K562 (cell line): ENCODE measurements around the gene RNF26. TPM values are rescaled to one million over a fixed set of nuclear protein-coding genes. Genes with fewer than 3 reads are reported as not detected.

Experiments used
- ATAC-seq: fragments of 200-7000 bp; cut with Tn5 transposase; 3 replicates; pipeline ENCODE4 v1.9.1; 2020; ENCODE audit warnings: moderate library complexity
- BruUV-seq: library from RNA; stranded (reverse); fragments of 400-500 nt; replicated peaks from 2 replicates; lab custom pipeline; 2021; lab: Mats Ljungman, UMichigan
- CTCF ChIA-PET: fragments of 300-600 bp; formaldehyde crosslinking; extraction: SDS; loops from one replicate; lab custom pipeline; 2021; ENCODE audit warnings: low intra/inter-chr PET ratio; lab: Yijun Ruan, JAX
- POLR2A ChIA-PET: fragments of 300-600, 350-650 bp; sonication (Branson Sonifier 250); formaldehyde crosslinking; extraction: SDS; loops from one replicate; lab custom pipeline; 2021; ENCODE audit warnings: antibody characterized with exemption, inconsistent platforms; lab: Yijun Ruan, JAX
- DNase-seq, 4 experiments: peaks; one replicate each; pipeline versions ENCODE4 v3.0.0 to v3.0.0-alpha.2; 2011 to 2018; ENCODE audit warnings: low spot score in 3 of 4, mixed read lengths in 3 of 4; ENCODE audit errors: extremely low read depth in 1 of 4
- FAIRE-seq: peaks from 2 replicates; lab custom pipeline; 2011; peaks lifted over from hg19 to GRCh38; lab: Jason Lieb, UNC
- H2AFZ ChIP-seq: 2 replicates; pipeline ENCODE4 v1.6.0; 2011; ENCODE audit warnings: low read depth, low read length, control low read depth, inconsistent platforms
- H3K27ac ChIP-seq: fragments of 200-600 bp; 3 replicates; pipeline ENCODE4 v1.8.0; 2011; ENCODE audit warnings: low read depth, mild to moderate bottlenecking, control low read depth, inconsistent platforms, low read length, moderate library complexity, mixed read lengths; ENCODE audit errors: extremely low read depth
- H3K27me3 ChIP-seq, 2 experiments: fragments of 300-600 bp in 1 of 2; 2 replicates in 1 of 2; 3 replicates in 1 of 2; pipeline versions ENCODE4 v1.6.0 to v1.8.0; 2011; ENCODE audit warnings: inconsistent platforms in 2 of 2, low read length in 2 of 2, mild to moderate bottlenecking in 1 of 2, mixed read lengths in 1 of 2, moderate library complexity in 1 of 2; ENCODE audit not compliant: control insufficient read depth in 2 of 2, insufficient read depth in 2 of 2
- H3K36me3 ChIP-seq: fragments of 300-600 bp; 3 replicates; pipeline ENCODE4 v1.8.0; 2011; ENCODE audit warnings: mild to moderate bottlenecking, low read length, inconsistent platforms; ENCODE audit not compliant: control insufficient read depth, insufficient read depth
- H3K4me1 ChIP-seq, 2 experiments: fragments of 200-600 bp in 1 of 2; replicated peaks in 1 of 2; 2 replicates in 1 of 2; 3 replicates in 1 of 2; pipeline versions ENCODE4 v1.5.1 to v1.8.0; 2011; ENCODE audit warnings: inconsistent platforms in 2 of 2, low read length in 2 of 2, mild to moderate bottlenecking in 1 of 2, mixed read lengths in 1 of 2, moderate library complexity in 1 of 2; ENCODE audit not compliant: control insufficient read depth in 2 of 2, insufficient read depth in 2 of 2
- H3K4me2 ChIP-seq: 2 replicates; pipeline ENCODE4 v1.6.1; 2011; ENCODE audit warnings: low read length, control low read depth, inconsistent platforms, mixed read lengths; ENCODE audit not compliant: insufficient read depth
- H3K4me3 ChIP-seq: fragments of 200-600 bp; sonication (generic), shearing (Covaris generic); 2 replicates; pipeline ENCODE4 v1.5.1; 2016; ENCODE audit warnings: control low read depth, inconsistent platforms
- H3K79me2 ChIP-seq: fragments of 200-600 bp; 3 replicates; pipeline ENCODE4 v1.8.0; 2011; ENCODE audit warnings: low read length, inconsistent platforms; ENCODE audit not compliant: control insufficient read depth, insufficient read depth
- H3K9ac ChIP-seq, 2 experiments: 2 replicates each; pipeline versions ENCODE4 v1.6.0 to v1.6.1; 2011; ENCODE audit warnings: low read depth in 2 of 2, low read length in 2 of 2, control low read depth in 1 of 2, inconsistent platforms in 1 of 2, mild to moderate bottlenecking in 1 of 2, mixed read lengths in 1 of 2; ENCODE audit not compliant: insufficient read depth in 1 of 2
- H3K9me1 ChIP-seq: one replicate; pipeline ENCODE4 v1.6.0; 2011; ENCODE audit warnings: inconsistent platforms, mild to moderate bottlenecking, low read length, moderate library complexity; ENCODE audit not compliant: control insufficient read depth, insufficient read depth
- H3K9me3 ChIP-seq: replicated peaks from 2 replicates; pipeline ENCODE4 v1.5.1; 2011; ENCODE audit warnings: low read depth, low read length, inconsistent platforms; ENCODE audit not compliant: control insufficient read depth, insufficient read depth
- H4K20me1 ChIP-seq: replicated peaks from 2 replicates; pipeline ENCODE4 v1.6.1; 2011; ENCODE audit warnings: low read length, inconsistent platforms, mixed read lengths; ENCODE audit not compliant: control insufficient read depth, insufficient read depth
- AFF1 ChIP-seq, 2 experiments: fragments of 450-650 bp; IDR thresholded peaks; 2 replicates each; pipeline ENCODE4 v1.6.1; 2018; ENCODE audit warnings: mild to moderate bottlenecking in 2 of 2, low read depth in 1 of 2; ENCODE audit not compliant: partially characterized antibody in 2 of 2
- BRCA1 ChIP-seq, 2 experiments: fragments of 450-650 bp in 1 of 2; sonication (generic) in 1 of 2; formaldehyde crosslinking in 1 of 2; IDR thresholded peaks; 2 replicates each; pipeline versions ENCODE4 v1.5.0 to v1.6.1; 2017 to 2020; ENCODE audit warnings: mild to moderate bottlenecking in 1 of 2, missing genetic modification reagents in 1 of 2
- IFI16 ChIP-seq: fragments of 250-450 bp; sonication (Bioruptor Pico); IDR thresholded peaks from 2 replicates; pipeline ENCODE4 v2.1.2; 2022; ENCODE audit warnings: mild to moderate bottlenecking, inconsistent platforms
- ZNF668 ChIP-seq: fragments of 250-450 bp; sonication (Bioruptor Pico); IDR thresholded peaks from 2 replicates; pipeline ENCODE4 v1.8.0; 2022; ENCODE audit warnings: mild to moderate bottlenecking, inconsistent platforms
- WGBS: fragments of 100-300 bp; shearing (Covaris generic); methylation state at CpG from one replicate; pipeline ENCODE4 v1.1.6; 2016; ENCODE audit warnings: low coverage, mixed read lengths; ENCODE audit not compliant: insufficient coverage; ENCODE audit errors: missing lambda C conversion rate; 5-methylcytosine and 5-hydroxymethylcytosine counted together
- in situ Hi-C: fragments of 300-500 bp; cut with MboI; formaldehyde crosslinking; loops from 4 replicates; pipeline ENCODE4 v1.15.0; 2018; ENCODE audit warnings: inconsistent platforms, mixed read lengths
- intact Hi-C: fragments of 100-400 bp; cut with micrococcal nuclease; formaldehyde crosslinking; loops from 2 replicates; pipeline ENCODE4 v1.14.2; 2022
- polyA plus RNA-seq, 8 experiments: library from polyadenylated mRNA; depleted of rRNA in 4 of 8; stranded (reverse) in 5 of 8; unstranded in 3 of 8; fragments of >200 nt; fragmentation: Nextera tagmentation in 2 of 8; fragmentation: Illumina TruSeq in 1 of 8; extraction: Ambion mirVana in 2 of 8; extraction: Trizol in 1 of 8; gene quantifications; 2 replicates each; pipeline versions ENCODE4 v1.2.1 to v1.2.3, GENCODE V29; 2011 to 2014; ENCODE audit warnings: inconsistent platforms in 1 of 8, missing spikeins in 1 of 8
- total RNA-seq, 7 experiments: library from RNA; depleted of rRNA in 6 of 7; stranded (reverse); fragments of >200 nt in 6 of 7; fragmentation: Illumina TruSeq in 2 of 7; extraction: Trizol in 2 of 7; gene quantifications; 2 replicates each; pipeline versions ENCODE4 v1.2.1 to v1.2.3, GENCODE V29; 2011 to 2021; ENCODE audit warnings: low replicate concordance in 1 of 7

RNF26 gene
- total and polyA plus RNA-seq, 9 of the 15 experiments (the other 6 are each of a cell fraction or from before 2014, with no cell fraction given): 5.3 to 53.6 (median 12.7) TPM

- Histone ChIP-seq H3K27ac (no peak overlapping the region), H3K4me2 (no peak overlapping the region), H3K9me1 (peaks cover 5% of the 10 kb centered on the region), H3K4me1 (peaks cover 65 to 68% of the 10 kb centered on the region in 2 experiments), H3K4me3 (no peak overlapping the region), H3K9ac (peak overlapping the region in 1 of 2 experiments; percentile 70; a peak in 2 of 4 replicates), H3K79me2 (peaks cover 18% of the 10 kb centered on the region; the same call in 2 of the 3 replicates), H4K20me1 (no peaks in the 10 kb centered on the region), H2AFZ (no peak overlapping the region), H3K36me3 (peaks cover 7% of the 10 kb centered on the region; the same call in 1 of the 3 replicates), H3K27me3 (no peaks in the 10 kb centered on the region), H3K9me3 (no peaks in the 10 kb centered on the region)
- CTCF ChIA-PET: interaction anchor here (0.9 kb wide), 1 partner anchor 14 kb away, joined by 3 read pairs; no protein-coding TSS in a partner anchor
- WGBS: 74% methylated on average over 11 of the region's 11 CpGs
- in situ Hi-C loops: no loop called here
- DNase-seq (no peak), ATAC-seq (no peak), FAIRE-seq (no peak)
- POLR2A ChIA-PET: interaction anchor here (1.0 to 2.8 kb wide), 2 partner anchors 12 to 194 kb away, joined by 3 to 34 read pairs; partner anchors contain the start of gene USP2
- intact Hi-C loops: no loop called here
- BruUV-seq: no TSS peak
- TF ChIP-seq BRCA1 (IDR thresholded peaks at IDR 0.05) (no peak), BRCA1 (CRISPR knock-in tag; IDR thresholded peaks at IDR 0.05) (no peak), ZNF668 (CRISPR knock-in tag) (no peak), IFI16 (CRISPR knock-in tag) (no peak), AFF1 (IDR thresholded peaks at IDR 0.05; ENCODE audit: low read depth in 1 of 2, partially characterized antibody in 2 of 2) (no peak)
These were observed 32.6 kb downstream of the RNF26 start for GRCh38 chr11:119366690-119367620.
